ENCODE measurements around the gene ALAD.

GRCh38 chr9:113348437-113348836 is 52.6 kb downstream of the ALAD start:
- TF ChIP-seq POLR2A (IDR thresholded peaks at IDR 0.05; ENCODE audit: low read depth, low read length): no peak
- no peak for TF ChIP-seq POLR2AphosphoS5 (IDR thresholded peaks at IDR 0.05; ENCODE audit: low read depth, low read length)
- TF ChIP-seq TAF1 (IDR thresholded peaks at IDR 0.05; ENCODE audit: borderline replicate concordance, low read depth, low read length): no peak
